GM19328 (cell line): ENCODE results near the gene LHPP.
"Not testable (repeated sequence)": the region's sequence is repeated elsewhere in the genome, so short reads cannot be mapped to it uniquely, and the experiment has no call there.

ENCODE experiments used
- ATAC-seq: cut with Tn5 transposase; IDR thresholded peaks from one replicate; pipeline ENCODE4 v1.9.1; 2021; ENCODE audit warnings: mild to moderate bottlenecking, moderate library complexity; ENCODE audit not compliant: unreplicated experiment

The LHPP gene

GRCh38 chr10:124461642-124462347 is at the start of gene LHPP:
Gene LHPP, plus strand, starts transcription at chr10:124461823. Its CDS starts 40 bp downstream, at chr10:124461863.
- ATAC-seq: peak; percentile 93

GRCh38 chr10:124414076-124414475 is 47.5 kb upstream of the LHPP start:
- ATAC-seq: no peak

- ATAC-seq: no peak
These were observed 46.4 kb upstream of the LHPP start for GRCh38 chr10:124415210-124415609.

GRCh38 chr10:124416733-124417132 is 44.9 kb upstream of the LHPP start:
- ATAC-seq: no peak

GRCh38 chr10:124417895-124418725 is 43.5 kb upstream of the LHPP start:
- peak; percentile 32 for ATAC-seq

- peak; percentile 95 for ATAC-seq
These were observed 42.7 kb upstream of the LHPP start, which contains the start of gene OAT for GRCh38 chr10:124418726-124419501. Gene OAT, minus strand, starts transcription at chr10:124418923. Its CDS starts 6,752 bp downstream, at chr10:124412171.

- ATAC-seq: no peak
These were observed 42.0 kb upstream of the LHPP start for GRCh38 chr10:124419635-124420034.

GRCh38 chr10:124420254-124420653 is 41.4 kb upstream of the LHPP start:
- ATAC-seq: no peak

- no peak for ATAC-seq
These were observed 38.9 kb upstream of the LHPP start for GRCh38 chr10:124422742-124423141.

- no peak for ATAC-seq
These were observed 37.8 kb upstream of the LHPP start for GRCh38 chr10:124423813-124424212.

- ATAC-seq: no peak
These were observed 36.2 kb upstream of the LHPP start for GRCh38 chr10:124425227-124425962.

GRCh38 chr10:124428207-124428777 is 33.3 kb upstream of the LHPP start:
- ATAC-seq: no peak

GRCh38 chr10:124429576-124429975 is 32.0 kb upstream of the LHPP start:
- no peak for ATAC-seq

GRCh38 chr10:124430077-124430476 is 31.5 kb upstream of the LHPP start:
- ATAC-seq: no peak

- no peak for ATAC-seq
These were observed 28.2 kb upstream of the LHPP start for GRCh38 chr10:124433461-124433860.

- ATAC-seq: not testable (repeated sequence)
These were observed 25.9 kb upstream of the LHPP start for GRCh38 chr10:124435683-124436082.

GRCh38 chr10:124436191-124436638 is 25.4 kb upstream of the LHPP start:
- no peak for ATAC-seq

- ATAC-seq: not testable (repeated sequence)
These were observed 19.9 kb upstream of the LHPP start for GRCh38 chr10:124441694-124442093.

GRCh38 chr10:124446830-124447750 is 14.5 kb upstream of the LHPP start:
- no peak for ATAC-seq
